Thyroid gland (tissue), 4 donors: ENCODE results near the gene COTL1. TPM values are rescaled to one million over a fixed set of nuclear protein-coding genes. Genes with fewer than 3 reads are reported as not detected.

Experiments
- DNase-seq, 2 donors: peaks; one replicate each; pipeline ENCODE4 v3.0.0-alpha.2; 2019
- H3K27ac ChIP-seq, 3 donors: fragments of 200-600 bp; sonication (generic); 1 replicate in 2 of 3; 2 replicates in 1 of 3; pipeline ENCODE4 v1.5.1; 2016 to 2019; ENCODE audit warnings: mild to moderate bottlenecking in 1 of 3, moderate library complexity in 1 of 3
- H3K27me3 ChIP-seq: fragments of 200-600 bp; sonication (generic); one replicate; pipeline ENCODE4 v1.5.1; 2019
- H3K36me3 ChIP-seq, 2 donors: fragments of 200-600 bp; sonication (generic); one replicate each; pipeline ENCODE4 v1.5.1; 2016 to 2019
- H3K4me1 ChIP-seq, 2 donors: fragments of 200-600 bp; sonication (generic); one replicate each; pipeline ENCODE4 v1.5.1; 2017 to 2019
- H3K4me3 ChIP-seq, 3 donors: fragments of 200-600 bp; sonication (generic); replicated peaks in 1 of 3; 1 replicate in 2 of 3; 2 replicates in 1 of 3; pipeline ENCODE4 v1.5.1; 2016; ENCODE audit warnings: mild to moderate bottlenecking in 1 of 3
- H3K9me3 ChIP-seq: fragments of 200-600 bp; sonication (generic); one replicate; pipeline ENCODE4 v1.5.1; 2017
- CTCF ChIP-seq, 6 experiments: fragments of 200-600 bp in 3 of 6; fragments of 450-650 bp in 3 of 6; sonication (generic) in 3 of 6; IDR thresholded peaks; one replicate each; pipeline ENCODE4 v1.5.1; 2016 to 2019; ENCODE audit warnings: antibody characterized with exemption in 6 of 6, mild to moderate bottlenecking in 2 of 6, inconsistent platforms in 1 of 6, moderate library complexity in 1 of 6
- POLR2A ChIP-seq, 2 donors: fragments of 450-650 bp; IDR thresholded peaks; one replicate each; pipeline ENCODE4 v1.6.1; 2017; ENCODE audit warnings: antibody characterized with exemption in 2 of 2, mild to moderate bottlenecking in 2 of 2, moderate library complexity in 1 of 2
- WGBS, 2 donors: methylation state at CpG; one replicate each; pipeline ENCODE4 v1.1.5; 2017; 5-methylcytosine and 5-hydroxymethylcytosine counted together
- intact Hi-C: fragments of 100-400 bp; cut with DNase I; formaldehyde crosslinking; loops from one replicate; pipeline ENCODE4 v1.15.1; 2023
- total RNA-seq, 4 donors: library from RNA; depleted of rRNA; stranded (reverse); fragments of >200 nt; gene quantifications; one replicate each; pipeline ENCODE4 v1.2.3, GENCODE V29; 2016

COTL1 gene
- total RNA-seq, 4 donors from 2014 or later: 26.0 to 39.7 (median 31.4) TPM

- no peak for DNase-seq
These were observed 25.8 kb upstream of the COTL1 start for GRCh38 chr16:84643674-84644073.

GRCh38 chr16:84643180-84643583, 25.3 kb upstream of the COTL1 start:
- 33 to 35% methylated on average over 6 to 8 of the region's 8 CpGs for WGBS, 2 donors
- Histone ChIP-seq H3K27ac (peak overlapping the region; percentile 30 to 97 (median 79)), H3K4me1 (peaks cover 17 to 37% of the 10 kb centered on the region in 2 donors), H3K36me3 (no peaks in the 10 kb centered on the region), H3K27me3 (no peaks in the 10 kb centered on the region), H3K4me3 (no peak overlapping the region), H3K9me3 (no peaks in the 10 kb centered on the region)
- intact Hi-C loops: no loop called here
- peak; percentile 80 to 87 for DNase-seq
- TF ChIP-seq POLR2A (IDR thresholded peaks at IDR 0.05) (no peak), CTCF (IDR thresholded peaks at IDR 0.05) (no peak)

More at GRCh38 chr16:84643674-84644073, 25.8 kb upstream of the COTL1 start:
- TF ChIP-seq POLR2A (IDR thresholded peaks at IDR 0.05): no peak
- H3K27ac ChIP-seq: peak overlapping the region in 2 of 3 donors; percentile 79 to 97
- H3K27me3 ChIP-seq: no peaks in the 10 kb centered on the region
- no peak overlapping the region for H3K4me3 ChIP-seq
- 94 to 95% methylated on average over 4 of the region's 4 CpGs for WGBS, 2 donors
- H3K36me3 ChIP-seq: no peaks in the 10 kb centered on the region
- intact Hi-C loops: no loop called here
- peaks cover 17 to 37% of the 10 kb centered on the region in 2 donors for H3K4me1 ChIP-seq
- H3K9me3 ChIP-seq: no peaks in the 10 kb centered on the region

- 83 to 94% methylated on average over 6 of the region's 6 CpGs for WGBS, 2 donors
- intact Hi-C loops: no loop called here
- no peak for TF ChIP-seq POLR2A (IDR thresholded peaks at IDR 0.05)
- TF ChIP-seq CTCF (IDR thresholded peaks at IDR 0.05): no peak
- Histone ChIP-seq H3K4me1 (peaks cover 13 to 28% of the 10 kb centered on the region in 2 donors), H3K9me3 (no peaks in the 10 kb centered on the region), H3K27me3 (no peaks in the 10 kb centered on the region), H3K4me3 (no peak overlapping the region), H3K36me3 (no peaks in the 10 kb centered on the region), H3K27ac (peak overlapping the region; percentile 62 to 97 (median 79))
- DNase-seq: no peak
These were observed 23.9 kb upstream of the COTL1 start for GRCh38 chr16:84641643-84642358.

- Histone ChIP-seq H3K27ac (peak overlapping the region in 2 of 3 donors; percentile 79 to 97), H3K27me3 (no peaks in the 10 kb centered on the region), H3K4me1 (peaks cover 13 to 28% of the 10 kb centered on the region in 2 donors), H3K9me3 (no peaks in the 10 kb centered on the region), H3K4me3 (no peak overlapping the region), H3K36me3 (no peaks in the 10 kb centered on the region)
- WGBS, 2 donors: 90 to 97% methylated on average over 5 of the region's 5 CpGs
- no peak for DNase-seq
- intact Hi-C loops: no loop called here
- TF ChIP-seq POLR2A (IDR thresholded peaks at IDR 0.05): no peak
- no peak for TF ChIP-seq CTCF (IDR thresholded peaks at IDR 0.05)
These were observed 22.3 kb upstream of the COTL1 start for GRCh38 chr16:84640145-84640544.

GRCh38 chr16:84638231-84638806, 20.4 kb upstream of the COTL1 start:
- H3K4me3 ChIP-seq: no peak overlapping the region
- H3K27me3 ChIP-seq: no peaks in the 10 kb centered on the region
- intact Hi-C loops: no loop called here
- no peak overlapping the region for H3K27ac ChIP-seq
- TF ChIP-seq CTCF (IDR thresholded peaks at IDR 0.05) (no peak), POLR2A (IDR thresholded peaks at IDR 0.05) (no peak)
- no peaks in the 10 kb centered on the region for H3K9me3 ChIP-seq
- H3K4me1 ChIP-seq: peaks cover 20 to 34% of the 10 kb centered on the region in 2 donors
- 94 to 96% methylated on average over 6 to 8 of the region's 8 CpGs for WGBS, 2 donors
- DNase-seq: no peak
- H3K36me3 ChIP-seq: no peaks in the 10 kb centered on the region
